Mammary epithelial cell (primary cell): Measurements from ENCODE around the gene GH1.
"Not testable (repeated sequence)": the region's sequence is repeated elsewhere in the genome, so short reads cannot be mapped to it uniquely, and the experiment has no call there.

Source experiments
- CTCF ChIP-seq, 2 donors: IDR thresholded peaks in 1 of 2; conservative IDR thresholded peaks in 1 of 2; 2 replicates each; pipeline ENCODE4 v1.5.1; 2011 to 2012; ENCODE audit warnings: inconsistent platforms in 2 of 2, low read length in 2 of 2, mild to moderate bottlenecking in 2 of 2, control low read depth in 1 of 2, low read depth in 1 of 2; ENCODE audit not compliant: insufficient read depth in 1 of 2; ENCODE audit errors: extremely low read depth in 1 of 2
- EZH2 ChIP-seq: IDR thresholded peaks from 2 replicates; pipeline ENCODE4 v1.6.1; 2012; ENCODE audit warnings: low read length, inconsistent platforms, borderline replicate concordance

- not testable (repeated sequence) for TF ChIP-seq CTCF (conservative IDR thresholded peaks at IDR 0.05 in 1 of 2, IDR thresholded peaks at IDR 0.05 in 1 of 2; ENCODE audit: extremely low read depth in 1 of 2, insufficient read depth in 1 of 2, low read depth in 1 of 2, low read length in 2 of 2); EZH2
Measured at GRCh38 chr17:63920050-63920449, 1.4 kb upstream of the GH1 start.
